GM18517 (cell line): Measurements from ENCODE around the gene FHL2.

Experiments used
- ATAC-seq: cut with Tn5 transposase; IDR thresholded peaks from one replicate; pipeline ENCODE4 v1.9.1; 2021; ENCODE audit warnings: mild to moderate bottlenecking, moderate library complexity; ENCODE audit not compliant: unreplicated experiment

FHL2 gene

DNA sequence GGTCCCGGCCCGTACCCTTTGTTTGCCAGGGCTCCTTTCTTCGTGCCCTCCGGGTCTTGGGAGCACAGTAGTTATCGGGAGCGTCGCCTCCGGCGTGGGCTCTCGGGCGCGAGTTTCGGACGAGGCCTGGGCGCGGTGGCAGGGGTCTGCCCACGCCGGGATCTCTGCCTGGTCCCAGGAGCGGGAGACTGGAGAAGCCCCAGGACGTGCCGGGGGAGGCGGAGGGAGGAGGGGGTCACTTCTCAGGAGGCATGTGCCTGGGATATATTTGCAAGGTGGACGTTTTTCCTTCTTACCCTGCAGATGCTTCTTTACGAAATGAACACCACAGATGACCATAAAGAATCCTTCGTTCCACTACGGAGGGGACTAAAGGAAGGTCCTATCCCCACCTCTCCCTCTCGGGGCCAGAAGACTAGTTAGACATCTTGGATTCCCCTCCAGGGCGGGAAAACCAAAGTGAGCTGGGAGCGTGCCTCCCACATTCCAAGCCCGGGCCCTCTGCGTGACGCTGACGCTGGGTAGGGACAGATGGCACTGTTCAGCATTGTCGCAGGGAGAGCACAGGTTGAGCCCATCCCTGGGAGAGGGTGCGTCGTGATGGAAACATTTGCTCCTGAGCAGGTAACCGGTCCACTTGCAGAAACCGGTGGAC lies 483 bp upstream of the FHL2 start:
- ATAC-seq: no peak

DNA sequence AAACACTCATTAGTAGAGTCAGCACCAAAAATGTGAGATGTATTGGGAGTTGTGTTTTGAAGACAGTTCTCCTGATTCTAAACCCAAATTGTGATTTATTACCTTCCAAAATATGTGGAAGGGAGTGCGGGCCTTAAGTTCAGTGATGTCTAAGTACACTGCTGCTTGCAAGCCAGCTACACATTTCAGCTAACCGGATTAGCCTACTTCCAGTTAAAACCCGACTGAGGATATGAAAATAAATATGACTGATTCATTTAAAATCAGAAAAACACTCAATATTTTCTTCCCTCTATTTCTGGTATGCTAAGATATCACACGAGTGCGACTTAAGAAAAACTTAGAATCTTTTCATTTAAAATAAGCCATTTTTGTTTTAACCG lies 907 bp downstream of the FHL2 start:
- ATAC-seq: no peak

DNA sequence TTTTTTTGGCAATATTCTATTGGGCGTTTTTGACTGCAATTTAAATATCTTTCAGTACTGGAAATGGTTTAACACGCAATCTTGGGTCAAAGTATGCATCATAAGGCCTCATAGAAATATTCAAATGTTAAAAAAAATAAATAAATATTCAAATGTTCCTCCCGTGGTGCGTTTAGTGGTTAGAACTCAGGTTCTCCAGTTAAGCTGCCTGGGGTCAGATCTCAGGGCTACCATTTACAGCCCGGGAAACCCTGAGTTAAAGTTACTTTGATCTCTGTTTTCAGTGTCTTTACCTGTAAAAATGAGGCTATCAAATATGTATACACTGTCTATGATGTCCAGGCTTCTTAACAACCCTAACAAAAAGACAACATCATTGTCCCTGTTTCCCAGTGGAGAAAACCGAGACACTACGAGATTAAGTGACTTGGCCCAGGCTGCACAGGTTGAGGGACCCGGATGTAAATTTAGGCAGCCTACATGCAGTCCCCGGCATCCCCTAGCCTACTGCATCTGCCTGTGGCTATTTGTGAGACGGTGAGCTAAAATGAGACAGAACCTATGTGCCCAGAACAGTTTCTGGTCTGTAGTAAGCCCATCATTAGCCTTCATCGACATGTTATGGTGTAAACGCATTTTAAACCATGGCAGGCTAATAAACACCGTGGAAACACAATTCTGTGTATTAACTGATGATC lies 1.7 kb downstream of the FHL2 start:
- no peak for ATAC-seq

DNA sequence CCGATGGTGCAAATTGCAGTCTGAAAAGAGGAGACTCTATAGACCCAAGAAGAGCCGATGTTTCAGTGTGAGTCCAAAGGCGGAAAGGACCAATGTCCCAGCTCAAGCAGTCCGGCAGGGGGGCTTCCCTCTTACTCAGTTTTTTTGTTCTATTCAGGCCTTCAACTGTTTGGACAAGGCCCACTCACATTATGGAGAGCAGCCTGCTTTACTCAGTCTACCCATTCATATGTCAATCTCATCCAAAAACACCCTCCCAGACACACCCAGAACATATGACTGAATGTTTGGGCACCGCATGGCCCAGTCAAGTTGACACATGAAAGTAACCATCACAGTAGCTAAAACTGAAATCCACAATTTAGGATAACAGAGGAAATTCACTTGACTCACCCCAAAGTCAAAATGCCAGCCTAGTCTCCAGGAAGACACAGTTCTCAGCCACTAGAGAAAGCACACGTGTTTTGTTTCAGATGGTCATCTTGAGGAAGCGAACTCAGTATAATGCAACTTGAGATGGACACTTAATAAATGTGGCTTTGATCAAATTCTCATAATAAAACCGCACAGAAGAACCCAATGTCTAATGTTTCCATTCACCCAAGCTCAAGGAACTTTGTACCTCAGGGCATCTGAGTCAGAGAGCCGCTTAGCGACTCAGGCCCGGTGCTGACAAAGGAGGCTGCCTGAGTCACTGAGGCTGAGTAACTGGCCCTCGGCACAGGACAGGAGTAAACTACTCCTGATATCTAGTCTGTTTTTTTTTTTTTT lies 2.4 kb downstream of the FHL2 start:
- no peak for ATAC-seq

DNA sequence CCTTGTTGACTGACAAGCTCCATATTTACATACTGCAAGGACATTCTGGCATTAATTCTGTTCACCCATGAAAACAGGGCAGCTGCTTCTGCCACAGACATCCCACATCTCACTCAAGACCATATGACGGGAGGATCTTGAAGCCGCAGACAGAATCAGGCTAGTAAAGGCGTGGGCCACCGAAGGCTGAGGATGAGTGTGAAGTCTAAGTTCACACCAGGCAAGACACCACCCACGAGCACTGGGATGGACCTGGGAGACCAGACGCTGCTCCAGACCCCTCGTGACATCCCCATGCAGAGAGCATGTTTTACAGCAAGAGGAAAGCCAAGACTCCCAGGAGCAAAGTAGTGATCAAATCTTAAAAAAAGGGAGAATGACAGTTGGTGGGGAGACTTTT lies 3.2 kb downstream of the FHL2 start:
- ATAC-seq: no peak

DNA sequence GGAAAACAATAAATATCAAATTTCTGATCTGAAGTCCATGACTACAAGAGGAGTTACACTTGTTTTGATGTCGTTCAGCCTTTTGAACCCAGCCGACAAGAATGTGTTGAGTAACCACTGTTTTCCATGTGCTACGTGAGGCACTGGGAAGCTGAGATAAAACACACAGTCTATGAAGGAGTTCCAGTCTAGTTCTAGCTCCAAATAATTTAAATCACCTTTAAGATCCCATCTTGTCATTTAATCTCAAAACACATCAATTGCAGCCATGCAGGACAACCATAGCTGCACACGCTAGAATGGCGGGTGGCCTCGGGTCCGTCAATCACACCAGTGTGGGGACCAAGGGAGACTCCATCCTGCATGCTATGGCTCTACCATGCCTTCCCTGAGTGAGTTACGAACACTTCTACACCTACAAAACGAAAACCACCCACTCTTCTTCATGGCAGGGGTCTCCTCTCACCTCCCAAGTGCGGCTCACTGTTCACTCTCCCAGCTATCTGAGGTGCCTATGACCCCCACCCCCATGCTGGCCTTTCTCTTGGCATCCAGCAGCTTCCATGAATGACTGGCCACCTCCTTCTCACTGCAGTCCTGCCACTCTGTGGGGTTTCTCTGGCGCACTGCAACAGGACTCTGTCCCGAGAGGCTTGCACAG lies 3.8 kb downstream of the FHL2 start:
- no peak for ATAC-seq

DNA sequence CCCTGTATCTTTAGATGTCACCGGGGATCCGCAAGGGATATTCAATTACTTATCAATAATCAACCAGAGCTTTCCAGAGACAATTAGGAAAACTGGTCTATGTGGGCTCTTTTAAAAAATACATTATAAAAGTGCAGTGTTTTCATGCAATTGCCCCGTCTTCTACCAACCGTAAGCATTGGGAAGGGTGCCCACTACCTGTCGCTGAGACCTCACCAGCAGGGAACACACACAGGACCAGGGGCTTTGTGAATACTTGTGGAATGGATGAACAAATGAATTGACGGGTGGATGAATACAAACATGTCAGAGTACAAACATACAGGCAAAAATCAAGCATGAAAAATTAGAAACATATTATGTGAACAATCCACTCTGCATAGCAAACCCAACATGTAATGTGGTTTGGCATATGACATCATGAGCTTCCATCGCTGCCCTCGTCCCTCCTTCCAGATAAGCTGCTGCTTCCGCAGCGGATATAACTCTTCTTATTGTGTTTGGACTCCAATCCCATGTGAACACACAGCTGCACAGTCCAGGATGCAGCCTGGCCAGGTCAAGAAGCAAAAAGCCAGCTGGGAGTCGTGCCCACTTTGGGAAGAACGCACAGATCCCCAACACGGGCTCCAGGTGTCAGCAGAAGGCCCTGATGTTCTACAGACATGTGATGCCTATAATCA lies 5.3 kb downstream of the FHL2 start:
- ATAC-seq: no peak

DNA sequence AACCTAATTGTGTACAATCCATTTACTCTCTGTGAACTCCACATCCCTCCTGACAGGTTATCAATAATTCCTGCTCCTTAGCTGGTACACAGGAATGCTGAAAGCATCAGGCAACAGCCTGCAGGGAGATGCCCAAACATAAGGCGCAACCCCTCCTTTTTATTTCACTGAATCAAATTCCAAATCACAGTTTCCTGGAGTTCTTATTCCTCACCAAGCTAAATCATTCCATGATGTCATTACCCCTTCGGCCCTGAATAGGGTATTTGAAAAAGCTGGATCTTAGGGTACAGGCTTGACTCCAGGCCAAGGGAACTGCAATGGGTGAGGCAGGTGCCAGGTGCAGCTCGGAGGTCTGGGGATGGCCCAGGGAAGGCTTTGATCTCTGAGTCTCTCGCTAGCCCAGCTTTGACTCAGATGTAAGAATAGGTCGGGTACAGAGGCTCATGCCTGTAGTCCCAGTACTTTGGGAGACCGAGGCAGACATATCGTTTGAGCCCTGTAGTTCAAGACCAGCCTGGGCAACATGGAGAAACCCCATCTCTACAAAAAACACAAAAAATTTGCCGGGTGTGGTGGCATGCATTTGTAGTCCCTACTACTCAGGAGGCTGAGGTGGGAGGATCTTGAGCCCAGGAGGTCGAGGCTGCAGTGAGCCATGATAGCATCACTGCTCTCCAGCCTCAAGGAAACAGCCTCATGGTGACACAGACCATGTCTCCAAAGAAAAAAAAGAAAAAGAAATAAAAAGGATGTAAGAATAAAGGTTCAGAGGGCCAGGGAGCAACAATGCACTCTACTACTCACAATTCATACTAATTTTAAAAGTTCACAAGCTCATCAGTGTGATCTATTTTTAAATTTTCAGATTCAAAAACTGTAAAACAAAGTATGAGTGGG lies 6.8 kb downstream of the FHL2 start:
- no peak for ATAC-seq

DNA sequence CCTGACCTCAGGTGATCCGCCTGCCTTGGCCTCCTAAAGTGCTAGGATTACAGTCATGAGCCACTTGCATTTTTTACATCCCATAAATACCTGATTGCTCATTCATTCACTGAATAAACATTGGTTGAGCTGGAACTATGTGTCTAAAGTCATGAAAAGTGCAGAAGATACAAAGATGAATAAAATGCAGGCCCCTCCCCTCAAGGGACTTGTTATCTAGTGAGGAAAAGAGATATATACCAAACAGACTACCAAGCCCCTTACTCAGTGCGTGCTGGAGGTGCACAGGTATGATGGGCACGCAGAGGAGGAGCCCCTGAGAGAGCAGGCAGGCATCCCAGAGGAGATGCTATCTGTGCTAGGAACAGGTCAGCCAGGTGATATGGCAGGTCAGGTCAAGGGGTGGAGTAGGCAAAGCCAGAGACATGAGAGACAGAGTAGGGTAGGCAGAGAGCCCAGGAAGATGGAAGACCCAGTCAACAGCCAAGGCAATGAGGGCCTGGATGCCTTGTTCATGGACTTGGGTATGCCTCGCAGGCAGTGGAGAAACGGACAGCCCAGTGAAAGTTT lies 7.7 kb downstream of the FHL2 start:
- ATAC-seq: no peak

DNA sequence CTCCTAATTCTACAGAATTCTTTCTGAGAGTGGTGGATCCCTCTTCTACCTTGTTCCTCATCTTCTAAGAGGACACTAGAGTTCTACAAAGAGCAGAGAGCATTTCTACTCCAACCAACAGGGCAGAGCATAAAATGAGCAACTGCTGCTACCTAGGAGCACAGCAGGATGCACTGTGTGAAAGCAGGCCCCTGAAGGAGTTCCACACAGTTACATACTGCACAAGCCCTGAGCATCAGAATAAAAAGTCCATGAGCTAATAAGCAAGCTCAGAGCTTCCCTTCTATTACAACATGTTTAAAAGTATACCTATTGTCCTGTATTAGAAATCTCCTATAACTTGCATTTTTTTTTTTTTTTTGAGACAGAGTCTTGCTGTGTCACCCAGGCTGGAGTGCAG lies 8.4 kb downstream of the FHL2 start:
- ATAC-seq: no peak

DNA sequence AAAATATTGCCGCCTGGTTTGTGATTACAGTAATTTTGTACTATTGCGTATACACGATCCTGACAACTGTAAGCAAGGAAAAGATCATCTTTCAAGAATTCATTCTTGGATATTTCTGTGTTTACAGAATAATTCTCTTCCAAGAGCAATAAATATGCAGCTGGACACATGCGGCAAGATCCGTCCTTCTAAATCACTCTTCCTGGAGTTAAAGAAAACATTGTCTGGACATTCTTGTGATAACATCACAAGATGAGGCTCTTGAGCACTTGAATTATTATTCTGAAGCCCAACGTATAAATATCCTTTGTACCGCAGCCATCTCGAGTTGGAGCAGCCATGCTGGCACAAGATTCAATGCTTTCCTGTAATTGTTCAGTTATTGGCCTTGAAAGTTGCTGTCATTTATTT lies 9.9 kb downstream of the FHL2 start:
- ATAC-seq: no peak

DNA sequence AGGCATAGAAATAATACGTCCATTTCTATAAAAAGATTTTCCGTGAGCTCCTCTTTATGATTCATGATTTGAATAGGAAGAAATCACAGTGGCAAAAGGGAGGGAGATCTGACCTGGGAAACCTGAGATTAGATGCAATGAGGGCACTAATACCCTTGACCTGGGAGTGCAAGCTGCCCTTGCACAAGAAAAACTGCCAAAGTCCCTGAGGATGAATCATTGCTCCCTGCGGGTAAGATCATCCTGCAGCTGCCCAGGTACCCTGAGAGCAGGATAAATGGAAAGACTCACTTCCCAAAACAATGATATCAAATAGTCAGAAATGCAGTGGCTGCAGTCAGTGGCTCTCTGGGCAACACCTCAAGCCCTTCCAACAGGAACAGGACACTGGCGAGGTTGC lies 11.6 kb downstream of the FHL2 start:
- ATAC-seq: no peak

DNA sequence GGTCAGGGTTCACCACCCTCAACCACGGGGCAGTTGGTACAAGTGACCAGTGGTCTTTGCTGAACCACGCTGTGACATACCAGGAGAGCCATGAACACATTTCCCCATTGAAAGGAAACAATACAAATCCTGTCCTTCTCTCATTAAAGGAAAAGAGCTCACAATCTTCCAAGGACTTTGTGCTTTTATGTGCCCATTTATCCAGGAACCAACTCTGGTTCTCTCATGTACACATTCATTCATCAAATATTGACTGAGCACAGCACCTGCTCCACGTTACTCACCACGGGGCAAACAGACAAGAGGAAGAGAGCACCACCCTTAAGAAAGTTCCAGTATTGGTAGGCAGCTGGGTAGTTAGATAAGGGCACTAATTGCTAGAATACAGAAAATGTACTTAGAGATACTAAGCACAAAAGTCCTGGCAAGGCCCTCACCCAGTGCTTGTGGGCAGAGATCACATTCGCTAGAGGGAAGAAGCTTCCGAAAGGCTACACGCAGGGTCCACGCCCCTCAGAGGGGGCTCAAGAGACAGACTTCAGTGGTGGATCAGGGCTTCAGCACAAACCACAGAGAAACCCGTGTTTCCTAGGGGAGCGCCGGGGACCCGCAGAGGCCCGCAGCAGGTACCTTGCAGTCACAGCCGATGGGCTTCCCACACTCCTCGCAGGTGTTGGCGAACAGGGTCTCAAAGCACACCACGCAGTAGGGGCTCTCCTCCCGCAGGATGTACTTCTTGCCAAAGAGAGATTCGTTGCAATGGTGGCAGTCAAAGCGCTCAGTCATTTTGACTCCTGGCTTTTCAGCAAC lies 12.9 kb downstream of the FHL2 start:
- no peak for ATAC-seq

DNA sequence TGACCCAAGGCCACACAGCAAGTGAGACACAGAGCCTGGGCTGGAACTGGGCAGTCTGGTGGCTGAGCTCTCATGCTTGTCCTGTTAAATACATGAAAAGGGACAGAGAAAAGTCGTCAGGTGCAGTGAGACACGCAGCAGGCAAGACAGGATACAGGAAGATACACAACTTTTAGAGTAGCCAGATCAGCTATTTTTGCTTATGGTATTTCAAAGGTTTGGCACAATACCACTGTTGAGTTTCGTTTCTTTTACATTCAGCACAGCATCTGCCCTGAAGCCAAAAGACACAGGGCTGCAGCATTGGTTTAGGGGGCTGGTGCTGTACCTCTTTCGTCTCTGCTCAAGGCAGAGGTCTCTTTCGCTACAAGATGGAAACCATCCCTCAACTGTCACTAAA lies 14.0 kb downstream of the FHL2 start:
- ATAC-seq: no peak

DNA sequence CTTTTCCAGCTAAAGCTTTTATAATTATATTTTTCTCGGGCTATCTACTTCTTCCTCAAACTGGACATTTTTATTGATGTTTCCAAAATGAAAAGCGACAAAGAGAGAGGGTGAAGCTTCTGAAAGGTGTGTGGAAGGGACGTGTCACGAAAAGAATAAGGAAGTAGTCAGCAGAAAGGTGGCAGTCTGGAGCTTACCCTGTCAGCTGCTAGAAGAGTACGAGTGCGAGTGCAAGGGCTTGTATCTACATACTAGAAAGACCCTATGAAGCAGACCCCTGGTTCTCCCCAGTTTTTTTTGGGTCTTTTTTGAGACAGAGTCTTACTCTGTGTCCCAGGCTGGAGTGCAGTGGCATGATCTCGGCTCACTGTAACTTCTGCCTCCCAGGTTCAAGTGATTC lies 14.6 kb downstream of the FHL2 start:
- no peak for ATAC-seq

DNA sequence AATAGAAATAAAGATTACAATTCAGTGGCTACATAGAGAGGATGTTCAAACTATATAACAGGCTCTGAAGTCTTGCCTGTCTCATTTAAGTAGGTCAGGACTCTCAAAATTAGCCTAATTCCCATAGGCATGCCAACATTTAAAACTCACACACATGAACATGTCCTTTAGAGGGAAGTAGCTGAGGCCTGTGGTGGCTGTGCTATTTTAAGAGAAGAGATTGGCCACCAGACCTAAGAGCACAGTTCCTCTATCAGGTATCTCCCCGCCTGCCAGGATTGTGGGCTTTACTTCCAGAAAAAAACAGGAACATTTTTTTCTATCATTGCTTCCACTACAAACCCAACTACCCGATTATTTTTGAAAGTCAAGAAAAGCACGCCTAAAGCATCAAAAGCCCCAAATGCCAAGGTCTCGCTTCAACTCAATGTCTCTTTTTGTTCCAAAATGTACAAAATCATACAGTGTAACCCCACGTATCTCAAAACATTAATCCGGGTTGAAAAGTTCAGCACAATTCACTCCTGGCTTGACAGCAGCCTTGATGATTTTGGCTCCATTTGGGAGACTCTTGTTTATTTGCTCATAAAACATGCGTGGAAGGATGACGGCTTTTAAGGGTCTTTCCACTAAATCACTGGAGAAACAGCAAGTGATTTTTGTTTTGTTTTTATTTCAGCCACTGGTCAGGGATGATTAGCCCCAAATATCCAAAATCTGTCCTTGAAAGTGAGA lies 15.3 kb downstream of the FHL2 start:
- no peak for ATAC-seq

DNA sequence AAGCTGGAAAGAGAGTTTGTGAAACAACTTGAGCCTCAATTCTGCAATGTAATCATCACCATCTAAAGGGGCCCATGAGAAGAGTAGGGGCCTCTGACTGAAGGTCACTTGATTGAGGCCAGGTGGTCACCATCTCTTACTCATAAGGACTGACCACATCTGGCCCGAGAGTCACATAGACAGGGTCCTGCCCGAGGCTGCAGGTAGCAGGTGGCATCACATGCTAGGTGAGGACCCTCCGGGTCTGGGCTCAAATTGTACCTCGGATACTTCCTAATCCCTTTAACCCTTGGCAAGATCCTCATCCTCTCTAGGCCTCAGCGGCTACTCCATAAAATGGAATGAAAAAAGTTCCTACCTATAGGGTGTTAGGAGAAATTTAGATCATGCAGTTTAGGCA lies 16.7 kb downstream of the FHL2 start:
- no peak for ATAC-seq

DNA sequence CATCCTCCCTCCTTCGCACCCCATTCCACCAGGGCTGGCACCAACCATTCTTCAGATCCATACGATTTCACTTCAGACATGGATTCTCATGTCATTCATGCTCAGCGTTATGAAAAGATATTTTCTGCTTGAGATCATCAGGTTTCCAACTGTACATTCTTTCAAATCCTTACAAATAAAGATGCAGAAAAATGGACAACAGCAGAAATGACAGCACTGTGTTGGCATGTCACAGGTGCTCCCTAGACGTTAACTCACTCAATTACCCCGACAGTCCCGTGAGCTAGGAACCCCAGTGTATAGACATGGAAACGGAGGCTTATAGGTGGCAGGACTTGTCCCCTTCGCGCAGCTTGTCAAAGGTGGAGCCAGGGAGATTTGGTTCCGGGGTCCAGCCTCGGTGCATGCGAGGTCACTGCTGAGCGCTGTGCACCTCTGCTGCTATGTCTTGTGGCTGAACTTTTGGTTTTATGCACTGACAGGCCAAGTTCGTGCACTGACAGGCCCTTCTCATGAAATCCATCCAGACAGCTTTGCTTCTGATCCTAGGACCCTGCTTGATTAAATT lies 17.7 kb downstream of the FHL2 start:
- ATAC-seq: no peak
